C4-2B (cell line): Measurements from ENCODE around the gene MIER3.

Experiments
- H3K27ac ChIP-seq: fragments of 450-650 bp; 2 replicates; pipeline ENCODE4 v1.5.1; 2017
- CTCF ChIP-seq: fragments of 450-650 bp; conservative IDR thresholded peaks from 2 replicates; pipeline ENCODE4 v1.5.1; 2017; ENCODE audit warnings: mild to moderate bottlenecking
- ZFX ChIP-seq: fragments of 450-650 bp; IDR thresholded peaks from 2 replicates; pipeline ENCODE4 v1.6.1; 2017

MIER3 gene

GRCh38 chr5:56938858-56939257 is 13.1 kb downstream of the MIER3 start:
- no peak overlapping the region for H3K27ac ChIP-seq
- TF ChIP-seq CTCF (no peak), ZFX (no peak)

- H3K27ac ChIP-seq: no peak overlapping the region
- TF ChIP-seq CTCF (no peak), ZFX (no peak)
Measured at GRCh38 chr5:56934325-56934724, 17.6 kb downstream of the MIER3 start.

- TF ChIP-seq CTCF: no peak
- no peak for TF ChIP-seq ZFX
Measured at GRCh38 chr5:56922922-56923321, 29.0 kb downstream of the MIER3 start.

GRCh38 chr5:56919942-56920662 is 31.8 kb downstream of the MIER3 start:
- no peak overlapping the region for H3K27ac ChIP-seq
- no peak for TF ChIP-seq CTCF
- no peak for TF ChIP-seq ZFX

More at GRCh38 chr5:56922922-56923321, 29.0 kb downstream of the MIER3 start:
- H3K27ac ChIP-seq: no peak overlapping the region

- no peak for TF ChIP-seq ZFX
- no peak for TF ChIP-seq CTCF
- H3K27ac ChIP-seq: no peak overlapping the region
Measured at GRCh38 chr5:56918054-56918453, 33.9 kb downstream of the MIER3 start.

GRCh38 chr5:56917534-56917933 is 34.4 kb downstream of the MIER3 start:
- no peak overlapping the region for H3K27ac ChIP-seq

GRCh38 chr5:56914678-56915077 is 37.2 kb downstream of the MIER3 start:
- H3K27ac ChIP-seq: no peak overlapping the region
- TF ChIP-seq ZFX (no peak), CTCF (no peak)

More at GRCh38 chr5:56917534-56917933, 34.4 kb downstream of the MIER3 start:
- TF ChIP-seq CTCF (no peak), ZFX (no peak)
